DOHH2 (cell line): ENCODE measurements around the gene TRMT61B.

ENCODE experiments used
- H3F3A ChIP-seq: fragments of 200-600 bp; sonication (generic), shearing (Covaris generic); 2 replicates; pipeline ENCODE4 v1.6.0; 2016; ENCODE audit warnings: antibody characterized with exemption, mild to moderate bottlenecking; ENCODE audit not compliant: control insufficient read depth, insufficient read depth
- H3K27ac ChIP-seq: fragments of 200-600 bp; sonication (generic); 2 replicates; pipeline ENCODE4 v1.5.1; 2014; ENCODE audit warnings: low read depth, mild to moderate bottlenecking, low read length, moderate library complexity
- H3K27me3 ChIP-seq: fragments of 200-600 bp; sonication (generic); 2 replicates; pipeline ENCODE4 v1.6.1; 2014; ENCODE audit warnings: mild to moderate bottlenecking, low read length, mixed read lengths; ENCODE audit not compliant: control insufficient read depth
- H3K36me3 ChIP-seq: fragments of 200-600 bp; sonication (generic); 2 replicates; pipeline ENCODE4 v1.6.1; 2014; ENCODE audit warnings: mild to moderate bottlenecking, low read length, moderate library complexity, mixed read lengths; ENCODE audit not compliant: control insufficient read depth
- H3K4me1 ChIP-seq: fragments of 200-600 bp; sonication (generic); 2 replicates; pipeline ENCODE4 v1.6.1; 2014; ENCODE audit warnings: mild to moderate bottlenecking, low read length, mixed read lengths; ENCODE audit not compliant: control insufficient read depth
- H3K4me2 ChIP-seq: fragments of 200-600 bp; sonication (generic); 2 replicates; pipeline ENCODE4 v1.6.0; 2014; ENCODE audit warnings: mild to moderate bottlenecking, low read length, moderate library complexity
- H3K4me3 ChIP-seq: fragments of 200-600 bp; sonication (generic); 2 replicates; pipeline ENCODE4 v1.5.1; 2014; ENCODE audit warnings: mild to moderate bottlenecking, low read length, mixed read lengths
- H3K79me2 ChIP-seq: fragments of 200-600 bp; sonication (generic); 2 replicates; pipeline ENCODE4 v1.6.1; 2014; ENCODE audit warnings: mild to moderate bottlenecking, low read length, mixed read lengths; ENCODE audit not compliant: control insufficient read depth
- H3K9me2 ChIP-seq: fragments of 200-600 bp; sonication (generic); replicated peaks from 2 replicates; pipeline ENCODE4 v1.6.1; 2014; ENCODE audit warnings: mild to moderate bottlenecking, low read length, mixed read lengths; ENCODE audit not compliant: control insufficient read depth
- H3K9me3 ChIP-seq: fragments of 200-600 bp; sonication (generic); 2 replicates; pipeline ENCODE4 v1.6.1; 2014; ENCODE audit warnings: antibody characterized with exemption, low read length, mixed read lengths; ENCODE audit not compliant: control insufficient read depth, insufficient read depth
- H4K20me1 ChIP-seq: fragments of 200-600 bp; sonication (generic); 2 replicates; pipeline ENCODE4 v1.6.0; 2014; ENCODE audit warnings: low read depth, mild to moderate bottlenecking, antibody characterized with exemption, low read length, moderate library complexity; ENCODE audit not compliant: control insufficient read depth, insufficient read depth
- CTCF ChIP-seq: fragments of 200-600 bp; sonication (generic); IDR thresholded peaks from one replicate; pipeline ENCODE4 v1.5.1; 2014; ENCODE audit warnings: antibody characterized with exemption, mild to moderate bottlenecking, low read depth, low read length; ENCODE audit not compliant: poor library complexity, severe bottlenecking
- EZH2phosphoT487 ChIP-seq: fragments of 200-600 bp; sonication (generic); IDR thresholded peaks from 2 replicates; pipeline ENCODE4 v1.6.1; 2017; ENCODE audit warnings: borderline replicate concordance, mild to moderate bottlenecking, antibody characterized with exemption, low read length, moderate library complexity, mixed read lengths

TRMT61B gene

GRCh38 chr2:28855977-28856376, 14.1 kb downstream of the TRMT61B start:
- Histone ChIP-seq H3K27me3 (no peaks in the 10 kb centered on the region), H3K4me2 (no peak overlapping the region), H3K79me2 (peaks cover 4% of the 10 kb centered on the region; the same call in 1 of the 2 replicates), H4K20me1 (no peaks in the 10 kb centered on the region), H3K27ac (no peak overlapping the region), H3F3A (no peaks in the 10 kb centered on the region), H3K9me3 (no peaks in the 10 kb centered on the region), H3K36me3 (peaks cover 25% of the 10 kb centered on the region), H3K4me3 (no peak overlapping the region), H3K4me1 (no peaks in the 10 kb centered on the region), H3K9me2 (no peaks in the 10 kb centered on the region)
- TF ChIP-seq EZH2phosphoT487 (no peak), CTCF (no peak)

GRCh38 chr2:28855193-28855592, 14.9 kb downstream of the TRMT61B start:
- Histone ChIP-seq H4K20me1 (no peaks in the 10 kb centered on the region), H3K79me2 (no peaks in the 10 kb centered on the region), H3F3A (no peaks in the 10 kb centered on the region), H3K4me3 (no peak overlapping the region), H3K9me3 (no peaks in the 10 kb centered on the region), H3K36me3 (peaks cover 21% of the 10 kb centered on the region), H3K9me2 (no peaks in the 10 kb centered on the region), H3K27ac (no peak overlapping the region), H3K4me1 (no peaks in the 10 kb centered on the region), H3K4me2 (no peak overlapping the region), H3K27me3 (no peaks in the 10 kb centered on the region)
- TF ChIP-seq EZH2phosphoT487 (no peak), CTCF (no peak)

GRCh38 chr2:28842042-28842441, 28.1 kb downstream of the TRMT61B start:
- no peaks in the 10 kb centered on the region for H3K9me3 ChIP-seq
- H3K27me3 ChIP-seq = no peaks in the 10 kb centered on the region
- no peaks in the 10 kb centered on the region for H3K9me2 ChIP-seq
- no peaks in the 10 kb centered on the region for H3K4me1 ChIP-seq
- TF ChIP-seq CTCF = no peak
- TF ChIP-seq EZH2phosphoT487 = no peak
- H3K36me3 ChIP-seq = no peaks in the 10 kb centered on the region
- no peaks in the 10 kb centered on the region for H3F3A ChIP-seq
- H3K79me2 ChIP-seq = no peaks in the 10 kb centered on the region
- H3K27ac ChIP-seq = no peak overlapping the region
- H4K20me1 ChIP-seq = no peaks in the 10 kb centered on the region
- H3K4me3 ChIP-seq = no peak overlapping the region
- H3K4me2 ChIP-seq = no peak overlapping the region

GRCh38 chr2:28838971-28839370, 31.1 kb downstream of the TRMT61B start:
- Histone ChIP-seq H4K20me1 (peaks cover 3% of the 10 kb centered on the region; the same call in 1 of the 2 replicates), H3K27me3 (peaks cover 3% of the 10 kb centered on the region; the same call in 1 of the 2 replicates), H3F3A (no peaks in the 10 kb centered on the region), H3K4me2 (no peak overlapping the region), H3K27ac (no peak overlapping the region), H3K9me3 (no peaks in the 10 kb centered on the region), H3K9me2 (no peaks in the 10 kb centered on the region), H3K79me2 (no peaks in the 10 kb centered on the region), H3K4me1 (no peaks in the 10 kb centered on the region; the same call in 1 of the 2 replicates), H3K4me3 (no peak overlapping the region), H3K36me3 (no peaks in the 10 kb centered on the region)
- no peak for TF ChIP-seq CTCF
- TF ChIP-seq EZH2phosphoT487 = no peak
